HG02642 (cell line): ENCODE data around the gene IGIP.
A peak's percentile ranks its signal among the peaks of the same experiment; 100 is the strongest.

Experiments used
- ATAC-seq: cut with Tn5 transposase; IDR thresholded peaks from one replicate; pipeline ENCODE4 v1.9.1; 2021; ENCODE audit warnings: mild to moderate bottlenecking; ENCODE audit not compliant: unreplicated experiment, poor library complexity

The IGIP gene

DNA sequence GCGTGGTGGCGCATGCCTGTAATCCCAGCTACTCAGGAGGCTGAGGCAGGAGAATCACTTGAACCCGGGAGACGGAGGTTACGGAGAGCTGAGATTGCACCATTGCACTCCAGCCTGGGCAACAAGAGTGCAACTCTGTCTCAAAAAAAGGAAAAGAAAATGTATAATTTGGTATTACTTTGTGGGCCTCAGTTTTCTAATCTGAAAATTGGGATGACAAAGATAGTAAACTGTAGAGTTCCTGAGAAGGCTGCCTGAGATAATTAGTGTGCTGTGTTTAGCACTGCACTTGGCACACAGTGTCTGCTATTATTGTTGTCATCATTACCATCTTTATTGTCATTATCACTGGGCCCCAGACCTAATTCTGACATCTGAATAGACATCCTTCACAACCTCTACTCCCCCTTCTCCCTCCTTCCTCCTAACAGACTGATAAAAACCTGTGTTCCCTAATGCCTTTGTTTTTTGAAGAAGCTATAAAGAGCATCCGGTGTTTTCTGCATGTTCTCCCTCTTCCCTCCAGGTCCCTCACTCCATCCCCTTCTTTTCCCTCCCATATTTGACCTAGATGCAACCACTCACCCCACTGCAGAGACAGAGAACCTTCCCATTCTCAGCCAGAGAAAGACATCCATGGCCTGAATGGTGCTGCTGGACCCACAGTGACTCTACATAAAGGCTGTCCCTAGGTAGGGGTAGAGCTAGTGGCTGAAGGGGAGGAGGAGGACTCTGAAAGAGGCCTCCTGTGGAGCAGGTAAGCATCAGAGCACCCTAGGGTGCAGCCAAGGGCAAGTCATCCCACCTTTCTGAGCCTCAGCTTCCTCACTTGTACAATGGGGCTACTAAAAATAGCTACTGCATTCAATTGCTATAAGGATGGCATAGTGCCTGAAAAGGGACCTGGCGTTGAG lies 33.5 kb downstream of the IGIP start:
- ATAC-seq: no peak

DNA sequence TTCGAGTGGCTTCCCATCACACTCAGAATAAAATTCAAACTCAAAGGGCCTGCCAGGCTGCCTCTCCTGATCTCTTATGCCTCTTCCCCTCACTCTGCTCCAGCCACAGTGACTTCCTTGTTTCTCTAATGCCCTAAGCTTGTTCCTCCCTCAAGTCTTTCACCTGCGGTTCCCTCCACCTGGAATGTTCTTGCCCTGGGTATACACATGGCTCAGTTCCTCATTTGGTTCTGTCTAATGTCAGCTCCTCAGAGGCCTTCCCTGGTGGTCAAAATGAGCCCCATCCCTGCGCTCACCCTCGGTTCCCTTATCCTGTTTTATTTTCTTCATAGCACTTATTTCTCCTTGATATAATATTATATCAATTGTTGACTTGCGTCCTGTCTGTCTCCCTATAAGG lies 36.5 kb downstream of the IGIP start:
- no peak for ATAC-seq

DNA sequence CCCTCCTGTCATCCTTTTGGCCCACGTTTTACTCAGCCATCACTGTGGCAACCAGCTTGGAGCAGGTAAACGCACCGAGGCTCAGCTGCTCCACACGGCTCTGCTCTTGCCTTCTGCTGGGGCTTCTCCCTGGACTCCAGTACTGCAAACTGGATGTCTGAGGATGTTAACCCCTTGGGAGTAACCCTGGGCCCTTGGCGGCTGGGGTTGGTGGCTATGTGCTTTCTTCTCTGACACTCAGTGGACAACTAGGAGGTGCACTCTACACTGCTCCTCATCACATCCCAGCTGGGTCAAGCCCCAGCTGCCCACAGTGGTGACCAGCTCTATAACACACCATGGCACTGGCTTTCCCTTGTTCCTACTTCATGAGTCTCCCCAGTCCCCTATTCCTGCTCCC lies 37.0 kb downstream of the IGIP start:
- ATAC-seq: no peak

DNA sequence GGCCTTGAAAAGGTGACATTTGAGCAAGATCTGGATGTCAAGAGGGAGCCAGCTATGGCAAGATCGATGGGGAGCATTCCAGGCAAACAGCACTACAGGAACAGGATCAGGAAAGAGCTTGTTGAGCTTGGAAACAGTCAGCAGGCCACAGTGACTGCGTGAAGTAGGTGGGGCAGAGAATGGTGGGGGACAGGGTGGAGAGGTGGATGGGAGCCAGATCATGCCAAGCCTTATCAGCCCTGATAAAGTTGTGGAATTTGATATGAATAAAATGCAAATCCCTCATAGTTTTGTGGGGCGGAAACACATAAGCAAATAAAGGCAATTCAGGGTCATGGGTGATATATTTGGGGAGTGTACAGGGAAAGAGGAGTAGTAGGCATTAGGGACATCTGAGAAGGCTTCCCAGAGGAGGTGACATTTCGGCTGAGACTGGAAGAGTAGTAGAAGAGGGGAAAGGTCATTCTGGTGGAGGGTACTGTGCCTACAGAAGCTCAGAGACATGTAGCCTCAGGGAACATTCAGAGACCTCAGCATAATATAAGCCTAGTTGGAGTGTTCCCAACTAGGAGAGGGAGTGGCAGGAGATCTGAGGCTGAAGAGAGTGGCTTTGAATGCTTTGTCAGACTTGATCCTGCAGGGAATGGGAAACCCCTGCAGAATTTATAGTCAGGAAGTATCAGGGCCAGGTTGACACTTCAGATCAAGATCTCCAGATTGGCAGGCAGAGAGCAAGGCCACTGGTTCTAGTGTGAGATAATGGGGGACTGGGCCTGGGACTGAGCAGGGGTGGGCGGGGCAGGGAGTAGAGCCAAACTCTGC lies 39.6 kb downstream of the IGIP start:
- ATAC-seq: no peak

DNA sequence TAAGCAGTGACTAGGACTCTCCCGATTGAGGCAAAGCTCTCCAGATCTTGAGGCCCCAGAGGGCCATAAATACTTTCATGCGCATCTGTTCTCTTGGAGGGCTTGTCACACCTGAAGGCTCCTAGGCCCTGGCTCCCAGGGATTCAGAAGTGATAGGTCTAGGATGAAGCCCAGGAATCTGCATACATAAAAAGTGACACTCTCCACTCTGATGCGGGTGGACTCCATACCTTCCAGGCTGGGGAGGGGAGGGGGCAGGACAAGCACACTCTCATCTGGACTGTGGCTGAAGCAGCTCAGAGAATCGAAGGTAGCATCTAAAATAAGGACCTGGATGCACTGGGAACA lies 40.2 kb downstream of the IGIP start:
- no peak for ATAC-seq

DNA sequence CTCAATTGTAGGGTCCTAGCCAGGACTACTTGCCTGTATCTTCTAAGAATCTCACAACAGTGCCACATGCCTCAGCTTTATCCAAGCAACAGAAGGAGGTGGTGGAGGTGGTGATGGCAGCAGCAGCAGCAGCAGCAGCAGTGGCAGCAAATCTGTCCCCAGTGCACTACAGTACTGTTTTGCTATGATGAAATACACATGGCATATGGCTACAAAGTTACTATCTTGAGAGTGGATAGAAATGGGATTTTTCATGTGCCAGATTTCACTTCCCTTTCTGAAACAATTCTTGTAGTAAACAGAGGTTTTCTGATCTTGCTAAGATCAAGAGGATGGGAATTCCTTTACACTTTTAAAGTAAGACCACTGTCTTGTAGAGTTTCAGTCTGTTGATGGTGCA lies 41.2 kb downstream of the IGIP start:
- no peak for ATAC-seq

DNA sequence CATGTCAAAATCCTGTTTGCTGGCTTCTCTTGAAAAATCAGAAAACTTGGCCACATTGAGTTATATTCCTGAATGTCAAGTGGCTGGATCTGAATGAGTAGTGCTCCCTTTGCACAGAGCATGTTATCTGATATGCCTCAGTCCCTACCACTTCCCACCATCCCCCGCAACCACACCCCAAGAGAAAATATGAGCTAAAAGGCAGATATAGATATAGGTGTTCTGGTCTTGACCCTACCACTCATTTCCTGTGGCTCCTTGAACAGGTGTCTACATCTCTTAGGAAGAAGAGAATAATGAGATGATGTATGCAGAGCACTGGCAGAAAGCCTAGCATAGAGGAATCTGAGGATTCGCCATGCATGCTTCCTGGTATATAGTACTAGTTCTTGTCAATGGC lies 42.6 kb downstream of the IGIP start:
- ATAC-seq: no peak

DNA sequence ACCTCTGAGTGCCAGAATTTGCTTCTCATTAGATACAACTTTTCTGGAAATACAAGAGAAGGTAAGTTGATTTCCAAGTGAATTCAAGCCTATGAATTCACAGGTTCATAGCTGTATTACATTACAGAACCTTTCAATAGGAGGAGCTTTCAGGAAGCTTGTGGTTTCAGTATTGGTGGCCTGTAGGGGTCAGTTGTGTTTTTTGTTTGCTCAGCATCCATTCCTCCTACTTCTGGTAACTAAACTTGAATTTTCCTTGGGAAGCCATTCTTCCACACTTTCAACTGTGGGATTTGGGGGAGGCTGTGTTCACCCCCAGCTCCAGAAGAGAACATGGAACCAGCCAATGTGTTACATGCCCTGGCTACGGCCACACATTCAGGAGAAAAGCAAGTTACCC lies 43.7 kb downstream of the IGIP start:
- no peak for ATAC-seq

DNA sequence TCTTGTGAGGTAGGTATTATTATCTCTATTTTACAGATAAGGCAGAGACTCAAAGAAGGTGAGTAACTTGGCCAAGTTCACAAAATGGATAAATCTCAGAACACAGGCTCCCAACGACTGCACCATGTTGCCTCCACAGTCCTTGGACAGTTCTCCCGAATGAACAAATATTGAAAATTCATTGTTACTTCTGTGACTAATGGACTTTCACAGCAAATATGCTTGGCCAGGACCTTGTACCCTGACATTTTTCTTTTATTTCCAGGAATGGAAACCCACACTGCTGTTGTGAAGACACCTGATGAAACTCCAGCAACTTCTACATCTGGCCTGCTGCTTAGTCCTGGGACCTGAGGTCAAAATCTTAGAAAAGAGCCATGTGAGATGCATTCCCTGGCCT lies 46.7 kb downstream of the IGIP start:
- ATAC-seq: no peak

DNA sequence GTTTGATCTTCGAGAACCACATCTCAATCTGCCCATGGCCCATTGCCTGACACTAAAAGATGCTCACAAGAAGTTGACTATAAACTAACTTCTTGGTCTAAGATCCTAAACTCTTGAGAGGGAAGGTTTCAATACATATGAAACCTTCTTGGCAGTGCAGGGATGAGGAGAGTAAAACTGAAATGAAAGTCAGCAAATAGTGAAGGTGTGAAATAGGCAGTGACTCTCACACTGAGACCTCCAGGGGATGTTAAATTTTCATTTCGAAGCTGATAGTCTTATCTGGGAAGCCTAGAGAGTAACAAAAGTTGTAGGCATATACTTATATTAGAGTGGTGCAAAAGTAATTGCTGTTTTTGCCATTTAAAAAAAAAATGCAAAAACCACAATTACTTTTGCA lies 48.3 kb downstream of the IGIP start:
- no peak for ATAC-seq

DNA sequence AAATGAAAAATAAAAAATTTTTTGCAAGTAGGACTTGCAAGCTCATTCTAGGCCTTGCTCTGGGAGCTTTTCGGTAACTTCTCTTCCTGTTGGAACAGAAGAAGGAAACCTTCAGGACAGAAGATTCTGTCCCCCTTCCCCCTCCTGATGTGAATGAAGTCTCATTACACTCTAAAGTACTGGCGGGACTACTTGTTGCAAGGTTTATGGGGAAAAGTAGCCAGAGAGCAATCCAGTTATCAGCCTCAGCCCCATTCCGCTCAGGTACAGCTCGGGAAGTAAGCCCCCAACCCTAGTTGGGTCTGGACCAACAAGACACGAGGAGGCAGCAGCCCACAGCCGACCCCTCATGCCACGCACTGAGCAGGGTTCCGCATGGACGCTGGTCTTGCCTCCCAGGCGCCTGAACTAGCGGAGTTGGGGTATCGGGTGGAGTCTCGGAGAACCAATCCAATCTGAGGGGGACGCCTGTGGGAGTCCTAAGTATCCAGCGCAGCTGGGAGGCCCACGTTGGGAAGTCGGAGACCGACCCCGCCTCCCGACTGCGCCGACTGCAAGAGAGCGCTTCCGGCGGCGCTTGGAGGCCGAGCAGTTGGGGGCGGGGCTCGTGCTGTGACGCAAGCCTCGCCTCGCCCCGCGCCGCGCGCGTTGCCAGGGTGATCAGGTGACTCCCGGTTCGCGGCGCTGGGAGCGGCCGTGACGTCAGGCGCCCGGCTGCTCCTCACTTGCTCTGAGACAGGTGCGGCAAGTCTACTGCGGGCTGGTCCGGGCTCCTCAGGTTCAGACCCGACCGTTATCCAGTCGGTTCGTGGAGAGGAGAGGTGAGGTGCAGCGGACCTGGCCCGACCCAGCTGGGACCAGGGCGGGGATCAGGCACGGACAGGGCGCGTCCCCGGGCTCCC lies 49.0 kb downstream of the IGIP start, which contains the start of gene CYSTM1:
TSS of gene CYSTM1 (plus strand) at position 724 of the 902 bp plus-strand sequence. CDS start 19,278 bp downstream, outside the sequence.
- peak; percentile 94 for ATAC-seq

DNA sequence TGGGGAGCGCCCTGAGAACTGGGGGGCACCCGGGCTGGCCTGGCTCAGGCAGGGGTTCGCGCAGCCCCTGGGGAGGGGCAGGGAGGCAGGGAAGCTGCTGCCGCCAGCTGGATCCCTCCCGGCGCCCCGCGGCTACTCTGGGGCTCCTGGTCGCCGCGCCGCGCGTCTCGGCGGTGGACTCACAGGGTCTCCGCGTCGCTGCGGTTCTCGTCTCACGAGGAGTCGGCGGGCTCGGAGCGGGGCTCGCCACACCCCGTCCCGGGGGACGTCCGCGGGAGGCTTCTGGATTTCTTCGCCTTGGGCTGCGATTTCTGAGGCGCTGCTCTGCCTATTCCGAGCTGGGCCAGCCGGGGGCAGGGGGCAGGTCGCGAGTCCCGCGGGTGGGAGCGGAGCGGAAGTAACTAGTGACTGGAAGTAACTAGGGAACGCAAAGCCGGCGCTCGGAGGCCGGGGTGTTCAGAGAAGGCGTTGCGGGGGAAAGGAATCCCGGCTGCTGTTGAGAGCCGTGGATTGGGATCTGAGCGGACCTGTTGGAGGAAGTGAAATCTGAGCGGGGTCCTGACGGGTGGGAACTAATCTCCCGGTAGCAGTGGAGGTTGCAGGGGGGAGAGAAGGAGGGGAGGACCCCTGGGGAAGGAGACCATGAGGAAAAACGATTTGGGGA lies 49.8 kb downstream of the IGIP start:
- peak; percentile 45 for ATAC-seq

DNA sequence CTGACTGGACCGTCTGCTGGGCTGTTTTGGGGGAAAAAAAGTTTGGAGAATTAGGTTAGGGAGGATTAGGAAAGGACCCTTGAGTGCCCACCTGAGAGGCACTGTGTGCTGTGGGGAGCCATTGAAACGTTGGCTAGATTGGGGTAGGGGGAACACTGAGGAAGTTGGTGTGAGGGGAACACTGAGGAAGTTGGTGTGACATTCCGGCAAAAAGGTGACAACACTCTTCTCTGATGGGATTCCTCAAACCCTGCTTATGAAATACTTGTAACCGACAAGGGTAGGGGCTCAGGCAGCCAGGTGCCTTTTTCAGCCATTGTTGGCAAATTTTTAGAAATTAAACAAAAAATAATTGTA lies 50.3 kb downstream of the IGIP start:
- ATAC-seq: no peak

DNA sequence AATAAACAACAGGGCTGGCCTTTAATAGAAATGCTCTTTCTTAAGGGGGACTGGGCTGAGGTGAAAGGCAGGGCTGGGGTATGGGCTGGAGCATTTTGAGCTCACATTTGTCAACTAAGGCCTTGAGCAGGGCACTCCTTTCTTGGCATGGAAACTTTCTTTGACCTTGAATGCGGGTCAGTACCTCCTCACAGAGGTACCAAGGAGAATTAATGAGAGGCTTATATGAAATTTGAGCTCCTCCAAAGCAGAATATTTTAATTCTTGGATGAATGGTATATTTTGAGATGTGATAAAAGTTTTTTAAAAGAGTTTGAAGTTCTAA lies 52.3 kb downstream of the IGIP start:
- no peak for ATAC-seq

DNA sequence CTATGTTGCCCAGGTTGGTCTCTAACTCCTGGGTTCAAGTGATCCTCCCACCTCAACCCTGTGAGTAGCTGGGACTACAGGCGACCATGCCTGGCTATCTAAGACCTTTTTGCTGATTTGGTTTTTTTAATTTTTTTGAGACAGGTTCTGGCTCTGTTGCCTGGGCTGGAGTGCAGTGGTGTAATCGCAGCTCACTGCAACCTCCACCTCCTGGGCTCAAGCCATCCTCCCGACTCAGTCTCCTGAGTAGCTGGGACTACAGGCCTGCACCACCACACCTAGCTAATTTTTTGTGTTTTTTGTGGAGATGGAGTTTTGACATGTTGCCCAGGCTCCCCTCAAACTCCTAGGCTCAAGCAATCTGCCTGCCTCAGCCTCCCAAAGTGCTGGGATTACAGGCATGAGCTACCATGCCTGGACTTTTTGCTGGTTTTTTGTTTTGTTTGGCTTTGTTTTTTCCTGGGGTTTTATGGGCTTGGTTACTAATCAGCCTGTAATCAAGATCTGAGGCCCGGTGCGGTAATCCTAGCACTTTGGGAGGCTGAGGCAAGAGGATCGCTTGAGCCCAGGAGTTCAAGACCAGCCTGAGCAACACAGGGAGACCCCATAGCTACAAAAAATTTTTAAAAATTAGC lies 52.9 kb downstream of the IGIP start:
- no peak for ATAC-seq
